SK-N-SH treated with all-trans-retinoic acid at 6 μM for 48 hours (cell line): Measurements from ENCODE around the gene SDE2.

ENCODE experiments used
- ATAC-seq: fragments of 200-7000 bp; cut with Tn5 transposase; 3 replicates; pipeline ENCODE4 v1.9.1; 2020; ENCODE audit warnings: mild to moderate bottlenecking, moderate library complexity
- ARNTL ChIP-seq: fragments of 450-650 bp; formaldehyde crosslinking; IDR thresholded peaks from 2 replicates; pipeline ENCODE4 v1.5.0; 2020; ENCODE audit warnings: low read depth, mild to moderate bottlenecking, moderate library complexity, borderline replicate concordance
- BACH2 ChIP-seq: fragments of 250-450 bp; sonication (Bioruptor Pico); IDR thresholded peaks from 2 replicates; pipeline ENCODE4 v1.9.0; 2021; ENCODE audit warnings: mild to moderate bottlenecking, borderline replicate concordance
- CSDC2 ChIP-seq: fragments of 250-450 bp; sonication (Bioruptor Pico); IDR thresholded peaks from 2 replicates; pipeline ENCODE4 v1.5.0; 2020; ENCODE audit warnings: mild to moderate bottlenecking, moderate library complexity
- ESRRG ChIP-seq: fragments of 250-450 bp; sonication (Bioruptor Pico); IDR thresholded peaks from 2 replicates; pipeline ENCODE4 v1.6.1; 2021; ENCODE audit warnings: mild to moderate bottlenecking
- GLIS3 ChIP-seq: fragments of 250-450 bp; sonication (Bioruptor Pico); IDR thresholded peaks from 2 replicates; pipeline ENCODE4 v1.5.0; 2020; ENCODE audit warnings: mild to moderate bottlenecking, moderate library complexity
- ISL1 ChIP-seq: fragments of 250-450 bp; sonication (Bioruptor Pico); IDR thresholded peaks from 2 replicates; pipeline ENCODE4 v2.1.2; 2022; ENCODE audit warnings: mild to moderate bottlenecking, moderate library complexity
- PPARA ChIP-seq: fragments of 250-450 bp; sonication (Bioruptor Pico); IDR thresholded peaks from 2 replicates; pipeline ENCODE4 v1.5.0; 2020; ENCODE audit warnings: mild to moderate bottlenecking, borderline replicate concordance
- RARB ChIP-seq: fragments of 250-450 bp; sonication (Bioruptor Pico); IDR thresholded peaks from 2 replicates; pipeline ENCODE4 v1.8.0; 2021; ENCODE audit warnings: mild to moderate bottlenecking, moderate library complexity
- SNAI2 ChIP-seq: fragments of 250-450 bp; sonication (Bioruptor Pico); IDR thresholded peaks from 2 replicates; pipeline ENCODE4 v1.5.0; 2020; ENCODE audit warnings: mild to moderate bottlenecking, moderate library complexity
- TCF4 ChIP-seq: fragments of 250-450 bp; sonication (Bioruptor Pico); IDR thresholded peaks from 2 replicates; pipeline ENCODE4 v1.8.0; 2021; ENCODE audit warnings: mild to moderate bottlenecking, moderate library complexity, borderline replicate concordance
- ZC3H10 ChIP-seq: fragments of 250-450 bp; sonication (Bioruptor Pico); IDR thresholded peaks from 2 replicates; pipeline ENCODE4 v1.5.1; 2021; ENCODE audit warnings: mild to moderate bottlenecking, moderate library complexity
- ZFP3 ChIP-seq: fragments of 250-450 bp; sonication (Bioruptor Pico); IDR thresholded peaks from 2 replicates; pipeline ENCODE4 v1.5.0; 2020; ENCODE audit warnings: mild to moderate bottlenecking, moderate library complexity
- ZFP30 ChIP-seq: fragments of 450-650 bp; formaldehyde crosslinking; IDR thresholded peaks from 2 replicates; pipeline ENCODE4 v1.5.0; 2022; ENCODE audit warnings: mild to moderate bottlenecking, moderate library complexity
- ZNF70 ChIP-seq: fragments of 450-650 bp; formaldehyde crosslinking; IDR thresholded peaks from 2 replicates; pipeline ENCODE4 v1.5.0; 2020; ENCODE audit warnings: mild to moderate bottlenecking, moderate library complexity
- ZNF8 ChIP-seq: fragments of 450-650 bp; formaldehyde crosslinking; IDR thresholded peaks from 2 replicates; pipeline ENCODE4 v1.5.0; 2020; ENCODE audit warnings: mild to moderate bottlenecking, moderate library complexity
- TF ChIP-seq, protein P1 (sequence below): fragments of 250-450 bp; sonication (Bioruptor Pico); IDR thresholded peaks from 2 replicates; pipeline ENCODE4 v1.5.1; 2020; ENCODE audit warnings: low read depth, mild to moderate bottlenecking, moderate library complexity
- TF ChIP-seq, protein P2 (sequence below): fragments of 250-450 bp; sonication (Bioruptor Pico); IDR thresholded peaks from 2 replicates; pipeline ENCODE4 v1.5.1; 2021; ENCODE audit warnings: mild to moderate bottlenecking, moderate library complexity
- TF ChIP-seq, protein P3 (sequence below): fragments of 250-450 bp; sonication (Bioruptor Pico); IDR thresholded peaks from 2 replicates; pipeline ENCODE4 v1.5.0; 2020; ENCODE audit warnings: mild to moderate bottlenecking, moderate library complexity
- TF ChIP-seq, protein P4 (sequence below): fragments of 250-450 bp; sonication (Bioruptor Pico); IDR thresholded peaks from 2 replicates; pipeline ENCODE4 v1.8.0; 2020; ENCODE audit warnings: mild to moderate bottlenecking, moderate library complexity, borderline replicate concordance

Gene SDE2

DNA sequence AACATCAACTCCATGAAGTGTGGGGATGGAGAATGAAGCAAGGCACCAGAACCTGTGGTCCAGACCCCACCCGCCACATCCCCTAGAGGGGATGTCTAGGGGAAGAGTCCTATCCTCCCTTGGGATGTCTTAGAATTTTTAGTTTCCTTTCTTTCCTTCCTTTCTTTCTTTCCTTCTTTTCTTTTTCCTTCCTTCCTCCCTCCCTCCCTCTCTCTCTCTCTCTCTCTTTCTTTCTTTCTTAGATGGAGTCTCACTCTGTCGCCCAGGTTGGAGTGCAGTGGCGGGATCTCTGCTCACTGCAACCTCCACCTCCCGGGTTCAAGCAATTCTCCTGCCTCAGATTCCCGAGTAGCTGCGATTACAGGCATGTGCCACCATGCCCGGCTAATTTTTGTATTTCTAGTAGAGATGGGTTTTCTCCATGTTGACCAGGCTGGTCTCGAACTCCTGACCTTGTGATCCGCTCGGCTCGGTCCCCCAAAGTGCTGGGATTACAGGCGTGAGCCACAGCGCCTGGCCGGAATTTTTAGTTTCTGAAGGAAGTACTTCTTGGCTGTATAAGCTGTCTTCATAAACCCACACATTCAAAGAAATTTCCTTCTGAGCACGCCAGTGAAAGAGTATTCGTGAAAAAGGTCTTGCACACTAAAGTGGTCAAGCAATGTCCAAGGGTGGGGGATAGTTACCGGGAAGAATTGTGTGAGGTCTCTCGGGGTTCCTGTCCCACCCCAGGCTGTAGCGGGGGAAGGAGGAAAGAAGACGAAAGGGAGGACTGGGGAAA lies 37.3 kb downstream of the SDE2 start:
- no peak for TF ChIP-seq SNAI2
- TF ChIP-seq RARB (CRISPR knock-in tag), result no peak
- no peak for TF ChIP-seq ESRRG (CRISPR knock-in tag)
- TF ChIP-seq, protein P1, sequence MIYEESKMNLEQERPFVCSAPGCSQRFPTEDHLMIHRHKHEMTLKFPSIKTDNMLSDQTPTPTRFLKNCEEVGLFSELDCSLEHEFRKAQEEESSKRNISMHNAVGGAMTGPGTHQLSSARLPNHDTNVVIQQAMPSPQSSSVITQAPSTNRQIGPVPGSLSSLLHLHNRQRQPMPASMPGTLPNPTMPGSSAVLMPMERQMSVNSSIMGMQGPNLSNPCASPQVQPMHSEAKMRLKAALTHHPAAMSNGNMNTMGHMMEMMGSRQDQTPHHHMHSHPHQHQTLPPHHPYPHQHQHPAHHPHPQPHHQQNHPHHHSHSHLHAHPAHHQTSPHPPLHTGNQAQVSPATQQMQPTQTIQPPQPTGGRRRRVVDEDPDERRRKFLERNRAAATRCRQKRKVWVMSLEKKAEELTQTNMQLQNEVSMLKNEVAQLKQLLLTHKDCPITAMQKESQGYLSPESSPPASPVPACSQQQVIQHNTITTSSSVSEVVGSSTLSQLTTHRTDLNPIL (CRISPR knock-in tag), result no peak
- TF ChIP-seq, protein P2, sequence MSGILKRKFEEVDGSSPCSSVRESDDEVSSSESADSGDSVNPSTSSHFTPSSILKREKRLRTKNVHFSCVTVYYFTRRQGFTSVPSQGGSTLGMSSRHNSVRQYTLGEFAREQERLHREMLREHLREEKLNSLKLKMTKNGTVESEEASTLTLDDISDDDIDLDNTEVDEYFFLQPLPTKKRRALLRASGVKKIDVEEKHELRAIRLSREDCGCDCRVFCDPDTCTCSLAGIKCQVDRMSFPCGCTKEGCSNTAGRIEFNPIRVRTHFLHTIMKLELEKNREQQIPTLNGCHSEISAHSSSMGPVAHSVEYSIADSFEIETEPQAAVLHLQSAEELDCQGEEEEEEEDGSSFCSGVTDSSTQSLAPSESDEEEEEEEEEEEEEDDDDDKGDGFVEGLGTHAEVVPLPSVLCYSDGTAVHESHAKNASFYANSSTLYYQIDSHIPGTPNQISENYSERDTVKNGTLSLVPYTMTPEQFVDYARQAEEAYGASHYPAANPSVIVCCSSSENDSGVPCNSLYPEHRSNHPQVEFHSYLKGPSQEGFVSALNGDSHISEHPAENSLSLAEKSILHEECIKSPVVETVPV, result no peak
- no peak for TF ChIP-seq ARNTL (CRISPR knock-in tag)
- no peak for TF ChIP-seq ZNF8 (CRISPR knock-in tag)
- no peak for TF ChIP-seq ZFP3 (CRISPR knock-in tag)
- TF ChIP-seq ZNF70 (CRISPR knock-in tag), result no peak
- no peak for TF ChIP-seq PPARA (CRISPR knock-in tag)
- no peak for TF ChIP-seq ZC3H10 (CRISPR knock-in tag)
- TF ChIP-seq ZFP30 (CRISPR knock-in tag), result no peak
- no peak for TF ChIP-seq TCF4 (CRISPR knock-in tag)
- no peak for TF ChIP-seq ISL1 (CRISPR knock-in tag)
- TF ChIP-seq BACH2 (CRISPR knock-in tag), result no peak
- TF ChIP-seq GLIS3 (CRISPR knock-in tag), result no peak
- no peak; the same call in 2 of the 3 replicates for ATAC-seq

DNA sequence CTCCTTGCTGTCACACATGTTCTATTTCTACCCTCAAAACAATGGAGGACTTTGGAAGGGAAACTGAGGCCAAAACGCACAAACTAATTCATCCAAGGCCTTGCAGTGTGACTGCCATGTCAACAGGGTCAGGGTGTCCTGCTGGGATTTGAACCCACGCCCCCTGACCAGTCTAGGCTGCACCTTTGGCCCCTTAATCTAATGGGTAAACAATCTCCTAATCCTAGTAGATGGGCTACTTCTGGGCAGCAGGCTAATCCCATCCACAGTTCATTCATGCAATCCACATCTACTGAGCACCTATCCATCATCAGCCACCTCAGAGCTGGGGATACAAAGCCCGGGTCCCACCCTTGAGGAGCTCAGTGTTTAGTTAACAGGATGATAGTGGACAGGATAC lies 41.1 kb downstream of the SDE2 start:
- TF ChIP-seq ESRRG (CRISPR knock-in tag), result no peak
- TF ChIP-seq, protein P3, sequence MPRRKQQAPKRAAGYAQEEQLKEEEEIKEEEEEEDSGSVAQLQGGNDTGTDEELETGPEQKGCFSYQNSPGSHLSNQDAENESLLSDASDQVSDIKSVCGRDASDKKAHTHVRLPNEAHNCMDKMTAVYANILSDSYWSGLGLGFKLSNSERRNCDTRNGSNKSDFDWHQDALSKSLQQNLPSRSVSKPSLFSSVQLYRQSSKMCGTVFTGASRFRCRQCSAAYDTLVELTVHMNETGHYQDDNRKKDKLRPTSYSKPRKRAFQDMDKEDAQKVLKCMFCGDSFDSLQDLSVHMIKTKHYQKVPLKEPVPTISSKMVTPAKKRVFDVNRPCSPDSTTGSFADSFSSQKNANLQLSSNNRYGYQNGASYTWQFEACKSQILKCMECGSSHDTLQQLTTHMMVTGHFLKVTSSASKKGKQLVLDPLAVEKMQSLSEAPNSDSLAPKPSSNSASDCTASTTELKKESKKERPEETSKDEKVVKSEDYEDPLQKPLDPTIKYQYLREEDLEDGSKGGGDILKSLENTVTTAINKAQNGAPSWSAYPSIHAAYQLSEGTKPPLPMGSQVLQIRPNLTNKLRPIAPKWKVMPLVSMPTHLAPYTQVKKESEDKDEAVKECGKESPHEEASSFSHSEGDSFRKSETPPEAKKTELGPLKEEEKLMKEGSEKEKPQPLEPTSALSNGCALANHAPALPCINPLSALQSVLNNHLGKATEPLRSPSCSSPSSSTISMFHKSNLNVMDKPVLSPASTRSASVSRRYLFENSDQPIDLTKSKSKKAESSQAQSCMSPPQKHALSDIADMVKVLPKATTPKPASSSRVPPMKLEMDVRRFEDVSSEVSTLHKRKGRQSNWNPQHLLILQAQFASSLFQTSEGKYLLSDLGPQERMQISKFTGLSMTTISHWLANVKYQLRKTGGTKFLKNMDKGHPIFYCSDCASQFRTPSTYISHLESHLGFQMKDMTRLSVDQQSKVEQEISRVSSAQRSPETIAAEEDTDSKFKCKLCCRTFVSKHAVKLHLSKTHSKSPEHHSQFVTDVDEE (CRISPR knock-in tag), result no peak
- TF ChIP-seq, protein P1 (CRISPR knock-in tag), result no peak
- TF ChIP-seq SNAI2, result no peak
- TF ChIP-seq ZFP3 (CRISPR knock-in tag), result no peak
- TF ChIP-seq, protein P4, sequence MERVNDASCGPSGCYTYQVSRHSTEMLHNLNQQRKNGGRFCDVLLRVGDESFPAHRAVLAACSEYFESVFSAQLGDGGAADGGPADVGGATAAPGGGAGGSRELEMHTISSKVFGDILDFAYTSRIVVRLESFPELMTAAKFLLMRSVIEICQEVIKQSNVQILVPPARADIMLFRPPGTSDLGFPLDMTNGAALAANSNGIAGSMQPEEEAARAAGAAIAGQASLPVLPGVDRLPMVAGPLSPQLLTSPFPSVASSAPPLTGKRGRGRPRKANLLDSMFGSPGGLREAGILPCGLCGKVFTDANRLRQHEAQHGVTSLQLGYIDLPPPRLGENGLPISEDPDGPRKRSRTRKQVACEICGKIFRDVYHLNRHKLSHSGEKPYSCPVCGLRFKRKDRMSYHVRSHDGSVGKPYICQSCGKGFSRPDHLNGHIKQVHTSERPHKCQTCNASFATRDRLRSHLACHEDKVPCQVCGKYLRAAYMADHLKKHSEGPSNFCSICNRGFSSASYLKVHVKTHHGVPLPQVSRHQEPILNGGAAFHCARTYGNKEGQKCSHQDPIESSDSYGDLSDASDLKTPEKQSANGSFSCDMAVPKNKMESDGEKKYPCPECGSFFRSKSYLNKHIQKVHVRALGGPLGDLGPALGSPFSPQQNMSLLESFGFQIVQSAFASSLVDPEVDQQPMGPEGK (CRISPR knock-in tag), result no peak
- no peak for TF ChIP-seq RARB (CRISPR knock-in tag)
- TF ChIP-seq, protein P2, result no peak
- no peak for TF ChIP-seq ARNTL (CRISPR knock-in tag)
- TF ChIP-seq ZNF8 (CRISPR knock-in tag), result no peak
- TF ChIP-seq CSDC2 (CRISPR knock-in tag), result no peak
- no peak for TF ChIP-seq ISL1 (CRISPR knock-in tag)
- TF ChIP-seq GLIS3 (CRISPR knock-in tag), result no peak
- TF ChIP-seq PPARA (CRISPR knock-in tag), result no peak
- TF ChIP-seq, all 23 proteins: peak for 0
- no peak for ATAC-seq
